Adipocyte (in vitro differentiated cells): ENCODE measurements around the gene SDR42E2.
"Not testable (repeated sequence)": the region's sequence is repeated elsewhere in the genome, so short reads cannot be mapped to it uniquely, and the experiment has no call there.

Source experiments
- DNase-seq: peaks from one replicate; pipeline ENCODE4 v3.0.0-alpha.2; 2015; ENCODE audit warnings: low read depth
- H3K27me3 ChIP-seq: replicated peaks from 2 replicates; pipeline ENCODE4 v1.7.0; 2013; ENCODE audit warnings: mild to moderate bottlenecking, low read length, moderate library complexity; ENCODE audit not compliant: control insufficient read depth, insufficient read depth
- H3K36me3 ChIP-seq: 2 replicates; pipeline ENCODE4 v1.7.0; 2013; ENCODE audit warnings: low read length, mild to moderate bottlenecking, moderate library complexity; ENCODE audit not compliant: control insufficient read depth, insufficient read depth, severe bottlenecking
- H3K4me1 ChIP-seq: 2 replicates; pipeline ENCODE4 v1.7.0; 2013; ENCODE audit warnings: mild to moderate bottlenecking, low read length, moderate library complexity; ENCODE audit not compliant: control insufficient read depth, insufficient read depth
- H3K4me3 ChIP-seq: 2 replicates; pipeline ENCODE4 v1.7.0; 2013; ENCODE audit warnings: mild to moderate bottlenecking, low read length, moderate library complexity
- H3K9ac ChIP-seq: 2 replicates; pipeline ENCODE4 v1.7.0; 2013; ENCODE audit warnings: mild to moderate bottlenecking, low read length, moderate library complexity
- H3K9me3 ChIP-seq: 2 replicates; pipeline ENCODE4 v1.7.0; 2013; ENCODE audit warnings: mild to moderate bottlenecking, low read length, moderate library complexity; ENCODE audit not compliant: control insufficient read depth

Gene SDR42E2

GRCh38 chr16:22206842-22207714 lies 44.8 kb downstream of the SDR42E2 start:
- DNase-seq: peak; percentile 85
- Histone ChIP-seq H3K27me3 (no peaks in the 10 kb centered on the region), H3K36me3 (no peaks in the 10 kb centered on the region), H3K9me3 (no peaks in the 10 kb centered on the region), H3K4me1 (peaks cover 41% of the 10 kb centered on the region), H3K9ac (peak overlapping the region; percentile 93), H3K4me3 (peak overlapping the region; percentile 96)

- DNase-seq: no peak
- H3K4me3 ChIP-seq: peak overlapping the region; percentile 96
Observed at GRCh38 chr16:22207715-22208360, 45.5 kb downstream of the SDR42E2 start.

DNA sequence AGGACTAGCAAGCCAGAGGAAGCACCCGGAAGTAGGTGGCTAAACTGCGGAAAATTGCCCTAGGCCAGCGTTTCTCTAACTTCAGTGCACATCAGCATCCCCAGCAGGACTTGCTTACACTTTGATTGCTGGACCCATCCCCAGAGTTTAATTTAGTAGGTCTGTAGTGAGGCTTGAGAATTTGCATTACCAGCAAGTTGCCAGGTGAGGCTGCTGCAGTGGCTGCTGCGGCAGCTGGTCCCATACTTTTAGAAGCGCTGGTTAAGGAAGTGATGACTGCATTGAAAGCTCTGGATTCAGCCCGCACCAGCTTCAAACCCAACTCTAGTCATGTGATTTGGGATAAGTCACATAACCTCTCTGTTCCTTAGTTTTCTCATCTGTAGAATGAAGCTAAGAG lies 48.0 kb downstream of the SDR42E2 start:
- no peak overlapping the region for H3K4me3 ChIP-seq
- peaks cover 54% of the 10 kb centered on the region for H3K4me1 ChIP-seq
- H3K36me3 ChIP-seq: no peaks in the 10 kb centered on the region
- no peak overlapping the region for H3K9ac ChIP-seq
- no peak for DNase-seq
- H3K27me3 ChIP-seq: no peaks in the 10 kb centered on the region
- no peaks in the 10 kb centered on the region for H3K9me3 ChIP-seq

More at GRCh38 chr16:22207715-22208360, 45.5 kb downstream of the SDR42E2 start:
- H3K9ac ChIP-seq: peak overlapping the region; percentile 93
- H3K27me3 ChIP-seq: no peaks in the 10 kb centered on the region
- H3K4me1 ChIP-seq: peaks cover 42% of the 10 kb centered on the region
- H3K9me3 ChIP-seq: no peaks in the 10 kb centered on the region
- no peaks in the 10 kb centered on the region for H3K36me3 ChIP-seq

DNA sequence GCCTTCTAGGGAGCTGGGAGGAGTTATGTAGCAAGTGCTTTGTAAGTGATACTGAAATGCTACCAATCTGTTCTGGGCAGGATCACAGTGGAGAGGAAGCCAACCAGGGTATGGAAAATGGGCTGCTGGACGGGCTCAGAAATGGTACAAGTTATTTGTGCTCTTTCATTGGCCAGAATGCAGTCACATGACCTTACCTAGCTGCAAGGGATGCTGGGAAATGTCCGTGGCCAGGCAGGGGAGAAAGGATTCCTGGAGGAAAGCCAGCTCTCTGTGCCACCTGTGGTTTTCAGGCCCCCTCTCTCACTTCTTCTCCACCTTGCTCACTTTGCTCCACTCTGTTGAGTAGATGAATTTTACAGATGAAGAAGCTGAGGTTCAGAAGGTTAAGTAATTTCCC lies 48.5 kb downstream of the SDR42E2 start:
- Histone ChIP-seq H3K36me3 (no peaks in the 10 kb centered on the region), H3K27me3 (no peaks in the 10 kb centered on the region), H3K9ac (no peak overlapping the region), H3K4me1 (peaks cover 50% of the 10 kb centered on the region), H3K9me3 (no peaks in the 10 kb centered on the region), H3K4me3 (no peak overlapping the region)
- DNase-seq: no peak

- no peak overlapping the region for H3K9ac ChIP-seq
- no peak for DNase-seq
- no peaks in the 10 kb centered on the region for H3K36me3 ChIP-seq
- no peaks in the 10 kb centered on the region for H3K27me3 ChIP-seq
- peaks cover 42% of the 10 kb centered on the region for H3K4me1 ChIP-seq
- H3K9me3 ChIP-seq: no peaks in the 10 kb centered on the region
- no peak overlapping the region for H3K4me3 ChIP-seq
Observed at GRCh38 chr16:22213236-22213635, 50.9 kb downstream of the SDR42E2 start.

GRCh38 chr16:22213801-22214200 lies 51.5 kb downstream of the SDR42E2 start:
- DNase-seq: no peak
- Histone ChIP-seq H3K4me3 (no peak overlapping the region), H3K36me3 (no peaks in the 10 kb centered on the region), H3K9me3 (no peaks in the 10 kb centered on the region), H3K27me3 (no peaks in the 10 kb centered on the region), H3K4me1 (peaks cover 36% of the 10 kb centered on the region), H3K9ac (no peak overlapping the region)

DNA sequence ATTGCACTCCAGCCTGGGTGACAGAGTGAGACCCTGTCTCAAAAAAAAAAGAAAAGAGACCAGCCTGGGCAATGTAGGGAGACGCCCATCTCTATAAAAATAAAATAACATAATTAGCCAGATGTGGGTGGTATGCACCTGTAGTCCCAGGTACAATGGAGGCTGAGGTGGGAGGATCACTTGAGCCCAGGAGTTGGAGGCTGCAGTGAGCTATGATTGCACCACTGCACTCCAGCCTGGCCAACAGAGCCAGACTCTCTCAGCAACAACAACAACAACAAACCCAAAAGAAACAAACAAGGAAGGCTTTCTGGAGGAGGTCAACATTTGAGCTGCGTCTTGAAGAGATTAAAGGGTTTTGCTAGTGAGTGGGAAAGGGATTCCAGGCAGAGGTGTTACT lies 52.1 kb downstream of the SDR42E2 start:
- no peak for DNase-seq
- Histone ChIP-seq H3K4me3 (no peak overlapping the region), H3K36me3 (no peaks in the 10 kb centered on the region)

GRCh38 chr16:22214889-22215288 lies 52.6 kb downstream of the SDR42E2 start:
- Histone ChIP-seq H3K9me3 (no peaks in the 10 kb centered on the region), H3K4me1 (peaks cover 31% of the 10 kb centered on the region), H3K36me3 (no peaks in the 10 kb centered on the region), H3K4me3 (no peak overlapping the region), H3K9ac (no peak overlapping the region), H3K27me3 (no peaks in the 10 kb centered on the region)
- DNase-seq: no peak

More for the DNA sequence above, 52.1 kb downstream of the SDR42E2 start:
- no peaks in the 10 kb centered on the region for H3K27me3 ChIP-seq
- H3K4me1 ChIP-seq: peaks cover 31% of the 10 kb centered on the region
- no peaks in the 10 kb centered on the region for H3K9me3 ChIP-seq
- no peak overlapping the region for H3K9ac ChIP-seq

GRCh38 chr16:22216191-22216831 lies 54.0 kb downstream of the SDR42E2 start:
- H3K9me3 ChIP-seq: no peaks in the 10 kb centered on the region
- peak; percentile 65 for DNase-seq
- H3K4me3 ChIP-seq: no peak overlapping the region
- no peak overlapping the region for H3K9ac ChIP-seq
- H3K4me1 ChIP-seq: peaks cover 34% of the 10 kb centered on the region
- H3K27me3 ChIP-seq: no peaks in the 10 kb centered on the region
- H3K36me3 ChIP-seq: no peaks in the 10 kb centered on the region

DNA sequence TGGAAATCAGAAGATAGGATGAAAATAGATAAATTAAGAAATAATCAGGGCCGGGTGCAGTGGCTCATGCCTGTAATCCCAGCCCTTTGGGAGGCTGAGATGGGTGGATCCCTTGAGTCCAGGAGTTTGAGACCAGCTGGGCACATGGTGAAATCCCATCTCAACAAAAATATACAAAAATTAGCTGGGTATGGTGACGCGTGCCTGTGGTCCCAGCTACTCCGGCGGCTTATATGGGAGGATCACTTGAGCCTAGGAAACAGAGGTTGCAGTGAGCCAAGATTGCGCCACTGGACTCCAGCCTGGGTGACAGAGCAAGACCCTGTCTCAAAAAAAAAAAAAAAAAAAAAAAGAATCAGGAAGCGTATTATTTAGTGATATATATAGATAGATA lies 54.5 kb downstream of the SDR42E2 start:
- H3K4me1 ChIP-seq: peaks cover 29% of the 10 kb centered on the region
- H3K36me3 ChIP-seq, H3K9ac ChIP-seq, H3K27me3 ChIP-seq, H3K9me3 ChIP-seq, DNase-seq, H3K4me3 ChIP-seq: not testable (repeated sequence)
